RCC 7860 (cell line): Measurements from ENCODE around the gene EXOC3L1.

Source experiments
- DNase-seq: peaks from one replicate; pipeline ENCODE4 v3.0.0-alpha.2; 2015; ENCODE audit warnings: low spot score
- FAIRE-seq: peaks from 2 replicates; lab custom pipeline; 2012; peaks lifted over from hg19 to GRCh38; lab: Jason Lieb, UNC

EXOC3L1 gene

DNA sequence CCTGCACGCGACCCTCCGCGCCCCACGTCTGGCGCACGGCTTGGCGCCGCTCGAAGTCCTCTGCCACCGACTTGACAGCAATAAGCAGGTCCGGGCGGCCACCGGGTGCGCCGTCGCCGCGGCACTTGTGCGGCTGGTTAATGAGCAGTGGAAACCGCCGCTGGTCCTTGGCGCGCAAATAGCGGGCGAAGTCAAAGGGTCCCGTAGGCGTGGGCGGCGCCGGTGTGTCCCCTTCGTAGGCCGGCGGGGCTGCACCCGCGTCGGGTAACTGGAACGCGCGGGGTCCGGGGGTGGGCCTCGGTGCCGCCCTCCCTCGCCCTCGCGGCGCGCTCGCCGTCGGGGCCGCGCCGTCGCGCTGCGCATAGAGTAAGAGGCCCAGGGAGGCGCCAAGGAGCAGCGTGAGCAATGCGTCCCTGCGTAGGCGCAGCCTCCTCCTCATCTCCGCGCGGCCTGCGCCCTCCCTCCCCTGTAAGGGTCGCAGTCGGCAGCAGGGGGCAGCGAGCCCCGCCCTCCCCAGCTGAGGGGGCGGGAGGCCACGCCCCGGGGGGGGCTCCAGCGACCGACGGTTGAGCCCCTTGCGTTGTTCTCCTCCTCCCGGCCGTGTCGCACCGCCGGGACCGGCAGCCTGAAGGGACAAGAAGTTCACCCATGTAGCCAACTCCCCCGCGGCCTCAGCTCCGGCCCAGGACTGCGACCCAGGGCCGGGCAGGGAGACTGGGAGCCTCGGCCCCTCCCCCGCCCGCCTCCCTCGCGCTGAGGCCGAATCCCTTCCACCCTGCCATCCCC, 39.7 kb downstream of the EXOC3L1 start:
- FAIRE-seq (no peak), DNase-seq (no peak)

DNA sequence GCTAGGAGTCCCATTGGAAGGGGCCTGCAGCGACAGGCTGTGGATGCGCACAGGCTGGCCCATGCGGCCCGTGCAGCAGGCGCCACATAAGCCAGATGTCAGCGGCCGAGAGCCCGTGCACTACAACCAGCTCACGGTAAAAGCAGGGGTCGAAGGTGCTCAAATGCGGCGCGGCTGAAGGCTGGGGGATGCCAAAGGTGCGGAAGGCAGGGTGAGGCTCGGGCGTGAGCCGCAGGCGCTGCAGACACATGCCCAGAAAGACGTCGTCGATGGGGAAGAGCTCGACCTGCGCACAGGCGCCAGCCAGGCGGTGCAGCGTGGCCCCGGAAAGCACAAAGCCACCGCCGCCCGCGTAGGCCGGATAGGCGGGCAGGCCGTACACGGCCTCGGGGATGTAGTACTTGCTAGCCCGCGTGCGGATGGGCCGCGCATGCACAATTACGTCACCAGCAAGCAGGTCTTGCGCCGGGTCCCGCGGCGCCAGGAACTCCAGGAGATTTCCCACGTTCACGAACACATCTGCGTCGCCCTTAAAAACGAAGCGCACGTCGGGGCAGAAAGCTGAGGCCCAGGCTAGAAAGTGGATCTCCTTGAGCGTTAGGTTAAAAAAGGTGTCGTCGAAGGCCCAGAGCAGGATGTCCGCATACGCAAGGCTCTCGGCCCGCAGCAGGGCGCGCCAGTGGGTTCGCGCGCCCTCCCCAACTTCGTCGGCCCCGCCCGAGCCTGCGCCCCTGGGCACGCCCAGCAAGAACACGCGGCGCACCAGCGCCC, 40.5 kb downstream of the EXOC3L1 start:
- FAIRE-seq, result no peak
- no peak for DNase-seq

DNA sequence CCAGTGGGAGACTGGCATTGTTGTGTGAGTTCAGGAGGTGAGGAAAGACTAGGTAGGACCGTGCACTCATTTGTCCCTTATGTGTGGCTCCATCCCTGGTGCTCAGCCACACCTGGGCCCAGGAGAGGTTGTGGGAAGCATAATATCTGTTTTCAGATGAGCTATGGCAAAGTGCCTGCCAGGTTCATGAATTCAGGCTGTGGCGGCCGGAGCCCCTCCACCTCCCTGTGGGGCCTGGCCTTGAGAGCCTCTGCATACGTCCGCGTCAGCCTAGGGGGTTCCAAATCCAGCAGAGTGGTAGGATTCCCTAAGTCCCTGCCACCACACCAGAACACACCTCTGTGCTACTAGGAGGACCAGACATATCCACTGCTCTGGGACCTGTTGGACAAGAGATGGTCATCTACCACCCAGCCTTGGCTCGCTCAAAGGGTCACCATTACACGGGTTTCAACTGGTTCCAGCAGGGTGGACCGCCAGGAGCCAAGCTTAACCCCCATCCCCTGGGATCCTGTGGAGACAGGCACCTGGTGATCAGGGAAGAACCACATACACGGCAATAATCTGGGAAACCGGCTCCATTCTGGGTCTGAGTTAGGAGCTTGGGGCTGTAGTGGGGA, 41.2 kb downstream of the EXOC3L1 start:
- DNase-seq (no peak), FAIRE-seq (no peak)

DNA sequence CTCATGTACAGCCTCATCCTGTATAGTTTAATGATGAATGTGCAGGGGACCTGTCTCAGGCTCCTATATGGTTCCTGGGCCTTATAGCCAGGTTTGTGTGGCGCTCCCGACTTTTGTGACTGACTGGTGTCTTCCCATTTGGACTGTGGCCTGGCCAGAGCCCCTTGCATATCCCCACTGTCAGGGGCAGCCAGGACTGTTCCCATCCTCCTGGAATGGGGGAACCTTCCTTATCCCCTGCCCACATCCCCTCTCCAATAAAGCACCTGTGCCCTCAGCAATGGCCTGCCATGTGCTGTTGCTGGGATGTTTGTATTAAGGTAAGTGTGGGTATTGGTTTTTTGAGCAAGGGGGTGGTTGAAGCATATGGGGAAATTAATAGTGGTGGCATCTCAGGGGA, 41.7 kb downstream of the EXOC3L1 start:
- FAIRE-seq (no peak), DNase-seq (no peak)

DNA sequence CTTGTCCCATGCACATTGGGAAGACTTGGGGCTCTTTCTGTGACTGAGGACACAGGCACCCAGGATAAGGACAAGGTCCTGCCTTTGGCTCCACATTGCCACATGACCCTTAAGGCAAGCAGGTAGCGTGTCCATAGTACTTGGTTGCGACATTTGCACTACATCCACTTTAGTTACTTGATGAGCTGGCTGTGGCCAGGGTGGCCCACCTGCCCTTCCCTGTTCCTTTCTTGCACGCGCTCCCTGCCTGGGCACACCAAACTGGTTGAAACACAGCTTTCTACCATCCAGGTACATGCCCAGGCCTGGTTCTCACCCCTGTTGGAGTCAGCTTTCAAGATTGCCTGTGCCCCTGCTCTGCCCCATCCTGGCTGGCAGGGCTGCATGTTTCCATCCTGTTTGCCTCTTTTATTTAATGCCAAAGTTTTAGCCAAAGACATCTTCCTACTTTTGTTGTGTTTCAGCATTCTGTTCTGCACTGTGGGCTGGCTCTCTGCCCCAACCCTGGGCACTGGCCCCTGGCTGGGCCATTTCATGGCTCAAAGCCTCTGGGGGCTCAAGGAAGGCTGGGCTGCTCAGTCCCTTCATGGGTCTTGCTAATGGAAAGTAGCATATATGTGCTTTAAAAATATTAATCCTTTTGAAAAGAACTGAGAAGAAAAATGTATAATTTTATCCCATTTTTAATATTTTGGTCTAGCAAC, 42.3 kb downstream of the EXOC3L1 start:
- no peak for FAIRE-seq
- DNase-seq, result no peak

DNA sequence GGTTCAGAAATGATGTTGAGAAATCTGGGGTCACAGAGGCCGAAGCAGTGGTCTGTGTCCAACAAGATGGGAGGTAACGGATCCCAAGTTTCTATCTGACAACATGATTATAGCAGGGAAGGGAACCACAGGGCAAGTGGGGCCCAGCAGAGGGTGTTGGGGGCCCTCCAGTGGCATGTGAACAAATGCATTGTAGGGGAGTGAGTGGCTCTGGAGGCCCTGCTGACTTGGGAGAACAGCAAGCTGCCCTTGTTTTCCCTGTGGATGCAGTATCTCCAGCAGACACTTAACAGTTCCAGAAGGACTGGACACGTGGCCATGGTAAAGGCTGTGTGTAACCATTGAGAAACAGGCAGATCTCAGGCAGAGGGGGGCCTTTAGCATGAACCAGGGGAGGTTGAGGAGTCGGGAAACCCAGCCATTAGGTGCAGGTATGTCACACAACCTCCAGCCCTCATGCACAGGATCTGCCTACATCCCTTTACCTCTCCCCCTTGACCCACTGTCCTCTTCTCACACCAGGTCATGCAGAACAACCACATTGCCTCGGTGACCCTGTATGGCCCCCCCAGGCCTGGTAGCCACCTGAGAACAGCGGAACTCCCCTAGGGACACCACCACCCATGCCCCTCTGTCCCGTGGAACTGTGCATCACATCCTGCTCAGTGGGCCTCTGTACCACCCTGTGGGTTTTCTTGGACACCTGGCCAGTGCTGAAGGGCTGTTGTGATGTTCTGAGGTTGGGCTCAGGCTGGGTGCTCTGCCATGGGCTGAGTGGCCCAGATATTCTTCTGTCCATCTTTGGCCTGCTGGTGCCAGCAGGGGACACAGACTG, 43.2 kb downstream of the EXOC3L1 start:
- FAIRE-seq (no peak), DNase-seq (no peak)

DNA sequence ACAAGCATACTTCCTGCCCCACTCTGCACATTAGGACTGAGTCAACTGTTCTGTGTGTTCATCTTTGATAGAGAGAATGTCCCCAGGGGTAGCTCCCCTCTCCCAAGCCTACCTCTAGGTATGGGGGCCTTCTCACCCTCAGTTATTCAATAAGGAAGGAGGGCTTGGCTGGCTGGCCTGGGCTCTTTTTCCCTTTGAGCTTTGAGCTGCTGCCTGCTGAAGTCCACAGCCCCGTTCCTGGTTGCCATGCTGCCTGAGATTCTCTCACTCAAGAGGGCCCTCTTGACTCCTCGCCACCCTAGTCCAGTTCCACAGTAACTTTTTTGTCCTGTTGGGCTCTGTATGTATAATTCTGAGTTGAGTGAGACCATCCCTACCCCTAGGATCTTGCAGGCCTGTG, 44.2 kb downstream of the EXOC3L1 start:
- FAIRE-seq, result no peak

DNA sequence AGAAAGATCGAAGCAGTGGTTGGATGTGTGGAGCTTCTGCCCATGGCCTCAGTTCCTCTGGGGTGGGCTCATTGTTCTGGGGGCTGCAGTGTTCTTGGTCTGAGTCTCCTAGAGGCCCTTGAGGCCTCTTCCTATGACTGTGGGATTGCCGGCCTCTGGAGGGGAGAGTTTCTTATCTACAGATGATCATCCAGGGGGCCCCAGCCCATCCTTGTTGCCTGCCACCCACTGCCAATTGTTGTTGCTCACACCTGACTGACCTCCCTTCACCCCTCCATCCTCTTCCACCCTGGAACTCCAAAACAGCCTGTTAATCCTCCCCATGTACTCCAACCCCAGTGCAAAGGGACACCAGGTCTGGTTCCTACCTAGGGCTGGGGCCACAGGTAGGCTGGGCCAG, 45.0 kb downstream of the EXOC3L1 start:
- DNase-seq (no peak), FAIRE-seq (no peak)

More for the DNA sequence above, 44.2 kb downstream of the EXOC3L1 start:
- no peak for DNase-seq

DNA sequence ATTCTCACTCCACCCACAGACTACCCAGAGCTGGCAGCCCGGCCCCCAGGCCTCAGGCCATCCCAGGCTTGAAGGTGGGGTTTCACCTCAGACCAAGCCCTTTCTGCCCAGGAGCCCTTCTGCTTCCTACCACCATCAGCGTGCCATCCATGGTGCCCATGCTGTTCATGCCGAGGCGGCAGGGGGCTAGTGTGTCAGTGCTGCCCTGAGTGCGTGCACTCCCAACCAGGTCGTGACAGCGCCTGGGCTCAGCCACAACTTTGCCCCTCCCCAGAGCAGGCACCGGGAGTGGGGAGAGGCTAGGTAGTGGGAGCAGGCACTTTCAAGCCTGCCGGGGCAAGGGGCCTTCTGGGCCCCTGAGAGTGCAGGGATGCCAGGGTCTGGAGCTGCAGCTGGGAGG, 47.6 kb downstream of the EXOC3L1 start:
- FAIRE-seq (no peak), DNase-seq (no peak)

DNA sequence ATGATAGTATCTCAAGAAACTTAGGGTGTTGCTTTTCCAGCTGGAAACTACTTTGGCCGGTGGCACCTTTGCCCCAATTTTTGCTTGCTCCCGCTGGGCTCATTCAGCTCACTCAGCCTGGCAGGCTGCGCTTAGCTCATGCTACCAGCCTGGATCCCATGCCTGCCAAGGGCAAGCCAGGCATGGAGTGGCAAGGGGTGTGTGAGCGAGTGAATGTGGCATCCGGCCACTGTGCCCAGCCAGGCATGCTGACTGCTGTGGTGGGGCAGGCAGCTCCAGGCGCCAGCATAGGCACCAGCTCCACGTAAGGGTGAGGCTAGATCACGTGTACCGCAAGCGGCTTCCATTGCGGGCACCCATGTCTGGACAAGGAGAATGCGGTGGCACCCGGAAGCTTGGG, 48.5 kb downstream of the EXOC3L1 start:
- FAIRE-seq, result no peak
- no peak for DNase-seq

DNA sequence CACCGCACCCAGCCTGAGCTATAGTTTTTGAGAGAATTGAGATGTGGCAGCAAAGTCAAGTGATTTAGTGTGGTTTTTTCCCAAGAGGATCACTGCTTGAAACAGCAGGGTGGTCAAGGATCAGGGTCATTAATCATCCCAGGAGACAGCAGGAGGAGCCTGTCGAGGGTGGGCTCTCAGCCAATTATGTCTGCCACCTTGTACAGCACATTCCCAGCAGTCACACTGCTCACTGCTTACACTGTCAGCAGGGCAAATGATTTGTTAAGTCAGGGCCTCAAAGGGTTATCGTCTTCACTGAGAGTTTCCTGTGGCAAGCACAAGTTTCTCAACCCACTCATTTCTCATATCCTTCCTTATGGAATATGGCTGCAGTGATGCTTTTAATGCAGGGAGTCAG, 52.3 kb downstream of the EXOC3L1 start:
- DNase-seq (peak; percentile 64), FAIRE-seq (no peak)
